Caco-2 (cell line): ENCODE results near the gene EPO. TPM values are rescaled to one million over a fixed set of nuclear protein-coding genes. Genes with fewer than 3 reads are reported as not detected.
A peak's percentile ranks its signal among the peaks of the same experiment; 100 is the strongest.

ENCODE experiments used
- BruUV-seq: library from RNA; stranded (reverse); fragments of 400-500 nt; replicated peaks from 2 replicates; lab custom pipeline; 2021; lab: Mats Ljungman, UMichigan
- CTCF ChIA-PET: fragments of 300-600 bp; sonication (Branson Sonifier 250); formaldehyde crosslinking; loops from one replicate; lab custom pipeline; 2022; ENCODE audit warnings: antibody characterized with exemption; lab: Charles Lee
- POLR2A ChIA-PET: fragments of 300-600 bp; sonication (Branson Sonifier 250); formaldehyde crosslinking; loops from one replicate; lab custom pipeline; 2022; ENCODE audit warnings: antibody characterized with exemption; lab: Charles Lee
- DNase-seq, 2 experiments: peaks; one replicate each; pipeline versions ENCODE4 v3.0.0 to v3.0.0-alpha.2; 2020 to 2022
- H3K27me3 ChIP-seq: replicated peaks from 2 replicates; pipeline ENCODE4 v1.6.0; 2011; ENCODE audit warnings: low read length; ENCODE audit not compliant: control insufficient read depth, insufficient read depth
- H3K36me3 ChIP-seq: 2 replicates; pipeline ENCODE4 v1.5.1; 2011; ENCODE audit warnings: low read length; ENCODE audit not compliant: control insufficient read depth, insufficient read depth
- H3K4me1 ChIP-seq: fragments of 250-450 bp; sonication (Bioruptor Pico); 2 replicates; pipeline ENCODE4 v1.5.1; 2020; ENCODE audit warnings: mild to moderate bottlenecking
- H3K4me3 ChIP-seq: 2 replicates; pipeline ENCODE4 v1.5.1; 2011; ENCODE audit warnings: low read depth, mild to moderate bottlenecking, control low read depth, low read length
- H3K9me3 ChIP-seq: fragments of 250-450 bp; sonication (Bioruptor Pico); 2 replicates; pipeline ENCODE4 v1.5.1; 2020; ENCODE audit warnings: mild to moderate bottlenecking, moderate library complexity
- H3K27ac Mint-ChIP-seq: one replicate; pipeline ENCODE4 v1.8.0; 2022; ENCODE audit warnings: mixed read lengths; ENCODE audit not compliant: unreplicated experiment
- H3K27me3 Mint-ChIP-seq: one replicate; pipeline ENCODE4 v1.8.0; 2022; ENCODE audit warnings: mixed read lengths; ENCODE audit not compliant: insufficient read depth, unreplicated experiment
- H3K36me3 Mint-ChIP-seq: one replicate; pipeline ENCODE4 v1.8.0; 2022; ENCODE audit warnings: mild to moderate bottlenecking, mixed read lengths; ENCODE audit not compliant: insufficient read depth, unreplicated experiment
- H3K4me1 Mint-ChIP-seq: one replicate; pipeline ENCODE4 v1.8.0; 2022; ENCODE audit warnings: low read depth, mixed read lengths; ENCODE audit not compliant: unreplicated experiment
- H3K4me3 Mint-ChIP-seq: one replicate; pipeline ENCODE4 v1.8.0; 2022; ENCODE audit warnings: mild to moderate bottlenecking, moderate library complexity, mixed read lengths; ENCODE audit not compliant: unreplicated experiment
- H3K9me3 Mint-ChIP-seq: one replicate; pipeline ENCODE4 v1.8.0; 2022; ENCODE audit warnings: mixed read lengths; ENCODE audit not compliant: unreplicated experiment
- intact Hi-C: fragments of 100-400 bp; cut with micrococcal nuclease; formaldehyde crosslinking; loops from one replicate; pipeline ENCODE4 v1.10.0; 2022; ENCODE audit not compliant: unreplicated experiment
- total RNA-seq: library from RNA; stranded (reverse); gene quantifications from 2 replicates; pipeline ENCODE4 v1.2.3, GENCODE V29; 2022
- TF ChIP-seq, protein P1 (sequence below), 2 experiments: fragments of 200-600 bp in 1 of 2; IDR thresholded peaks; 1 replicate in 1 of 2; 2 replicates in 1 of 2; pipeline versions ENCODE4 v1.5.1 to v1.8.0; 2011 to 2022; ENCODE audit warnings: antibody characterized with exemption in 1 of 2, control low read depth in 1 of 2, inconsistent platforms in 1 of 2, low read depth in 1 of 2, low read length in 1 of 2, mild to moderate bottlenecking in 1 of 2, moderate library complexity in 1 of 2; ENCODE audit not compliant: insufficient read depth in 1 of 2, severe bottlenecking in 1 of 2, unreplicated experiment in 1 of 2

The EPO gene
- total RNA-seq, 1 experiment from 2014 or later: 1.1 TPM

GRCh38 chr7:100673302-100673941 is 46.8 kb upstream of the EPO start, which contains the start of gene GNB2:
Gene GNB2, plus strand, starts transcription at chr7:100673740. Its CDS starts 2,526 bp downstream, at chr7:100676266.
- peak within 1 kb of the TSS; percentile 94 for H3K27ac Mint-ChIP-seq
- Histone ChIP-seq H3K4me1 (no peaks in the 10 kb centered on the region), H3K9me3 (no peaks in the 10 kb centered on the region), H3K36me3 (peaks cover 7% of the 10 kb centered on the region), H3K4me3 (peak within 1 kb of the TSS; percentile 100), H3K27me3 (no peaks in the 10 kb centered on the region)
- no peaks in the 10 kb centered on the region for H3K27me3 Mint-ChIP-seq
- TF ChIP-seq, protein P1, sequence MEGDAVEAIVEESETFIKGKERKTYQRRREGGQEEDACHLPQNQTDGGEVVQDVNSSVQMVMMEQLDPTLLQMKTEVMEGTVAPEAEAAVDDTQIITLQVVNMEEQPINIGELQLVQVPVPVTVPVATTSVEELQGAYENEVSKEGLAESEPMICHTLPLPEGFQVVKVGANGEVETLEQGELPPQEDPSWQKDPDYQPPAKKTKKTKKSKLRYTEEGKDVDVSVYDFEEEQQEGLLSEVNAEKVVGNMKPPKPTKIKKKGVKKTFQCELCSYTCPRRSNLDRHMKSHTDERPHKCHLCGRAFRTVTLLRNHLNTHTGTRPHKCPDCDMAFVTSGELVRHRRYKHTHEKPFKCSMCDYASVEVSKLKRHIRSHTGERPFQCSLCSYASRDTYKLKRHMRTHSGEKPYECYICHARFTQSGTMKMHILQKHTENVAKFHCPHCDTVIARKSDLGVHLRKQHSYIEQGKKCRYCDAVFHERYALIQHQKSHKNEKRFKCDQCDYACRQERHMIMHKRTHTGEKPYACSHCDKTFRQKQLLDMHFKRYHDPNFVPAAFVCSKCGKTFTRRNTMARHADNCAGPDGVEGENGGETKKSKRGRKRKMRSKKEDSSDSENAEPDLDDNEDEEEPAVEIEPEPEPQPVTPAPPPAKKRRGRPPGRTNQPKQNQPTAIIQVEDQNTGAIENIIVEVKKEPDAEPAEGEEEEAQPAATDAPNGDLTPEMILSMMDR (IDR thresholded peaks at IDR 0.05; ENCODE audit: insufficient read depth in 1 of 2, low read depth in 1 of 2, low read length in 1 of 2, severe bottlenecking in 1 of 2, unreplicated experiment in 1 of 2): no peak
- H3K4me1 Mint-ChIP-seq: no peaks in the 10 kb centered on the region
- no peaks in the 10 kb centered on the region for H3K9me3 Mint-ChIP-seq
- peak within 1 kb of the TSS; percentile 85 for H3K4me3 Mint-ChIP-seq
- POLR2A ChIA-PET: interaction anchor here (0.8 to 1.0 kb wide), 6 partner anchors 20 to 87 kb away, joined by 3 to 6 read pairs (median 5); partner anchors contain the start of genes FBXO24, GIGYF1, LRCH4 and MOSPD3
- H3K36me3 Mint-ChIP-seq: peaks cover 34% of the 10 kb centered on the region
- peak; percentile 100 for DNase-seq
- intact Hi-C loops: loop anchor here (1.0 to 2.0 kb wide), 5 partner anchors 21 to 87 kb away; partner anchors contain the start of genes FBXO24, LRCH4 and MOSPD3
- no TSS peak for BruUV-seq
- CTCF ChIA-PET: interaction anchor here (0.6 to 1.0 kb wide), 8 partner anchors 18 to 154 kb away, joined by 3 to 10 read pairs (median 5); partner anchors contain the start of genes EPHB4, MOSPD3, PCOLCE and POP7

- intact Hi-C loops: loop anchor here (1.0 to 2.0 kb wide), 5 partner anchors 21 to 88 kb away; partner anchors contain the start of genes FBXO24, LRCH4 and MOSPD3
Observed at GRCh38 chr7:100673942-100674410, 46.3 kb upstream of the EPO start.

More at GRCh38 chr7:100673942-100674410, 46.3 kb upstream of the EPO start:
- no peak for DNase-seq
- BruUV-seq: no TSS peak
- no peaks in the 10 kb centered on the region for H3K9me3 Mint-ChIP-seq
- peak overlapping the region; percentile 85 for H3K4me3 Mint-ChIP-seq
- POLR2A ChIA-PET: interaction anchor here (0.7 kb wide), 1 partner anchor 20 kb away, joined by 3 read pairs; the partner anchor contains the start of gene GIGYF1
- peaks cover 40% of the 10 kb centered on the region for H3K36me3 Mint-ChIP-seq
- no peaks in the 10 kb centered on the region for H3K27me3 Mint-ChIP-seq
- Histone ChIP-seq H3K9me3 (no peaks in the 10 kb centered on the region), H3K4me3 (peak overlapping the region; percentile 100), H3K4me1 (no peaks in the 10 kb centered on the region), H3K27me3 (no peaks in the 10 kb centered on the region), H3K36me3 (peaks cover 9% of the 10 kb centered on the region)
- peak overlapping the region; percentile 94 for H3K27ac Mint-ChIP-seq
- CTCF ChIA-PET: interaction anchor here (0.6 to 1.6 kb wide), 2 partner anchors 32 to 61 kb away, joined by 4 to 5 read pairs; partner anchors contain the start of genes MOSPD3 and POP7
- TF ChIP-seq, protein P1 (IDR thresholded peaks at IDR 0.05; ENCODE audit: insufficient read depth in 1 of 2, low read depth in 1 of 2, low read length in 1 of 2, severe bottlenecking in 1 of 2, unreplicated experiment in 1 of 2): no peak
- peaks cover under 1% of the 10 kb centered on the region for H3K4me1 Mint-ChIP-seq
